HepG2 (cell line): ENCODE data around the gene SFXN2. TPM values are rescaled to one million over a fixed set of nuclear protein-coding genes. Genes with fewer than 3 reads are reported as not detected.
A peak's percentile ranks its signal among the peaks of the same experiment; 100 is the strongest.

Experiments
- BRCA1 ChIP-seq: sonication (generic); formaldehyde crosslinking; IDR thresholded peaks from 2 replicates; pipeline ENCODE4 v1.4.0; 2020; ENCODE audit warnings: missing genetic modification reagents
- DBP ChIP-seq: sonication (generic); formaldehyde crosslinking; IDR thresholded peaks from 2 replicates; pipeline ENCODE4 v1.4.0; 2020; ENCODE audit warnings: missing genetic modification reagents; ENCODE audit errors: not compliant biosample characterization
- E2F2 ChIP-seq: sonication (generic); formaldehyde crosslinking; IDR thresholded peaks from 2 replicates; pipeline ENCODE4 v1.4.0; 2020; ENCODE audit warnings: missing genetic modification reagents, borderline replicate concordance
- FOXA3 ChIP-seq: IDR thresholded peaks from 2 replicates; pipeline ENCODE4 v1.6.1; 2016; ENCODE audit warnings: missing genetic modification reagents, missing compliant biosample characterization
- GFI1 ChIP-seq: sonication (generic); formaldehyde crosslinking; IDR thresholded peaks from 2 replicates; pipeline ENCODE4 v1.5.0; 2020; ENCODE audit warnings: missing genetic modification reagents, mild to moderate bottlenecking, borderline replicate concordance
- ISX ChIP-seq: sonication (generic); formaldehyde crosslinking; conservative IDR thresholded peaks from 2 replicates; pipeline ENCODE4 v1.5.0; 2020; ENCODE audit warnings: missing genetic modification reagents
- KAT7 ChIP-seq: IDR thresholded peaks from 2 replicates; pipeline ENCODE4 v1.6.1; 2018; ENCODE audit warnings: borderline replicate concordance, missing compliant biosample characterization
- MLLT10 ChIP-seq: sonication (generic); formaldehyde crosslinking; IDR thresholded peaks from 2 replicates; pipeline ENCODE4 v1.4.0; 2020; ENCODE audit warnings: missing genetic modification reagents
- NR2F1 ChIP-seq, 2 experiments: fragments of 450-650 bp in 1 of 2; formaldehyde crosslinking in 1 of 2; IDR thresholded peaks; 2 replicates each; pipeline versions ENCODE4 v1.5.0 to v1.6.1; 2016 to 2020; ENCODE audit warnings: mild to moderate bottlenecking in 1 of 2, missing compliant biosample characterization in 1 of 2, missing genetic modification reagents in 1 of 2, moderate library complexity in 1 of 2
- PATZ1 ChIP-seq: sonication (generic); formaldehyde crosslinking; IDR thresholded peaks from 2 replicates; pipeline ENCODE4 v1.4.0; 2020; ENCODE audit warnings: missing genetic modification reagents
- PCBP1 ChIP-seq: fragments of 200-400 bp; formaldehyde crosslinking; IDR thresholded peaks from 2 replicates; pipeline ENCODE4 v1.6.1; 2017; ENCODE audit warnings: mild to moderate bottlenecking, low read depth, low read length, borderline replicate concordance
- RFXANK ChIP-seq: IDR thresholded peaks from 2 replicates; pipeline ENCODE4 v1.6.1; 2016
- SMYD3 ChIP-seq: sonication (generic); formaldehyde crosslinking; IDR thresholded peaks from 2 replicates; pipeline ENCODE4 v1.8.1; 2023; ENCODE audit warnings: mild to moderate bottlenecking, missing genetic modification reagents
- SOX5 ChIP-seq: IDR thresholded peaks from 2 replicates; pipeline ENCODE4 v1.6.1; 2016; ENCODE audit warnings: borderline replicate concordance
- THAP9 ChIP-seq: sonication (generic); formaldehyde crosslinking; IDR thresholded peaks from 2 replicates; pipeline ENCODE4; 2020; ENCODE audit warnings: missing genetic modification reagents, mild to moderate bottlenecking, borderline replicate concordance
- ZNF253 ChIP-seq: sonication (generic); formaldehyde crosslinking; IDR thresholded peaks from 2 replicates; pipeline ENCODE4 v1.8.0; 2022; ENCODE audit warnings: mild to moderate bottlenecking, missing genetic modification reagents, borderline replicate concordance
- ZNF547 ChIP-seq: sonication (generic); formaldehyde crosslinking; IDR thresholded peaks from 2 replicates; pipeline ENCODE4 v1.5.1; 2020; ENCODE audit warnings: mild to moderate bottlenecking, missing genetic modification reagents
- ZNF572 ChIP-seq: sonication (generic); formaldehyde crosslinking; IDR thresholded peaks from 2 replicates; pipeline ENCODE4 v1.5.1; 2020; ENCODE audit warnings: mild to moderate bottlenecking, missing genetic modification reagents
- polyA plus RNA-seq, 8 experiments: library from polyadenylated mRNA; depleted of rRNA in 3 of 8; stranded (reverse) in 7 of 8; unstranded in 1 of 8; fragments of >200 nt; fragmentation: Illumina TruSeq in 4 of 8; extraction: Trizol in 4 of 8; gene quantifications; 2 replicates each; pipeline versions ENCODE4 v1.2.1 to v1.2.3, GENCODE V29; 2011 to 2016; ENCODE audit warnings: low read depth in 4 of 8, missing spikeins in 1 of 8, mixed read lengths in 1 of 8; ENCODE audit not compliant: insufficient read depth in 1 of 8
- total RNA-seq, 5 experiments: library from RNA; depleted of rRNA; stranded (reverse); fragments of >200 nt; fragmentation: Illumina TruSeq; extraction: Trizol; gene quantifications; 2 replicates each; pipeline ENCODE4 v1.2.3, GENCODE V29; 2016; ENCODE audit warnings: low read depth in 1 of 5

SFXN2 gene
- total and polyA plus RNA-seq, 2 of the 13 experiments (the other 11 are each of a cell fraction or from before 2014, with no cell fraction given) = 12.8 to 21.1 TPM

- TF ChIP-seq THAP9 (no peak), SMYD3 (CRISPR knock-in tag) (no peak), PATZ1 (CRISPR knock-in tag) (peak; percentile 62), ZNF253 (no peak), RFXANK (no peak), E2F2 (no peak), NR2F1 (CRISPR knock-in tag; IDR thresholded peaks at IDR 0.05) (no peak), MLLT10 (CRISPR knock-in tag) (no peak), BRCA1 (CRISPR knock-in tag) (no peak), FOXA3 (CRISPR knock-in tag) (peak; percentile 30; the same call in 1 of the 2 replicates), ISX (CRISPR knock-in tag) (no peak), SOX5 (CRISPR knock-in tag) (no peak; the same call in 1 of the 2 replicates), GFI1 (CRISPR knock-in tag) (no peak), DBP (no peak), PCBP1 (no peak), KAT7 (CRISPR knock-in tag) (no peak), ZNF547 (CRISPR knock-in tag) (no peak), ZNF572 (CRISPR knock-in tag) (no peak)
Observed at GRCh38 chr10:102675666-102676533, 38.5 kb upstream of the SFXN2 start (continued).
